ENCODE measurements around the gene TIMP3.

The TIMP3 gene

GRCh38 chr22:32888976-32889375 is 87.5 kb downstream of the TIMP3 start:
- TF ChIP-seq CTCF (IDR thresholded peaks at IDR 0.05; ENCODE audit: control insufficient read depth, extremely low read depth, insufficient read depth) = no peak
- no peak overlapping the region for H3K4me3 ChIP-seq (ENCODE audit: low read depth, low read length)
- DNase-seq (ENCODE audit: low read depth) = no peak

- TF ChIP-seq CTCF (IDR thresholded peaks at IDR 0.05; ENCODE audit: control insufficient read depth, extremely low read depth, insufficient read depth) = no peak
- no peak for DNase-seq (ENCODE audit: low read depth)
- no peak overlapping the region for H3K4me3 ChIP-seq (ENCODE audit: low read depth, low read length)
These were observed 95.4 kb downstream of the TIMP3 start for GRCh38 chr22:32896891-32897290.

- DNase-seq (ENCODE audit: low read depth) = no peak
- no peak for TF ChIP-seq CTCF (IDR thresholded peaks at IDR 0.05; ENCODE audit: control insufficient read depth, extremely low read depth, insufficient read depth)
These were observed 95.9 kb downstream of the TIMP3 start for GRCh38 chr22:32897400-32897799.

GRCh38 chr22:32900886-32901635 is 99.6 kb downstream of the TIMP3 start:
- no peak for TF ChIP-seq CTCF (IDR thresholded peaks at IDR 0.05; ENCODE audit: control insufficient read depth, extremely low read depth, insufficient read depth)
- no peak overlapping the region for H3K4me3 ChIP-seq (ENCODE audit: low read depth, low read length)
- DNase-seq (ENCODE audit: low read depth) = no peak

More at GRCh38 chr22:32897400-32897799, 95.9 kb downstream of the TIMP3 start:
- H3K4me3 ChIP-seq (ENCODE audit: low read depth, low read length) = no peak overlapping the region

- TF ChIP-seq CTCF (IDR thresholded peaks at IDR 0.05; ENCODE audit: control insufficient read depth, extremely low read depth, insufficient read depth) = no peak
- H3K4me3 ChIP-seq (ENCODE audit: low read depth, low read length) = no peak overlapping the region
- DNase-seq (ENCODE audit: low read depth) = no peak
These were observed 100.4 kb downstream of the TIMP3 start for GRCh38 chr22:32901925-32902324.

- DNase-seq (ENCODE audit: low read depth) = no peak
- no peak for TF ChIP-seq CTCF (IDR thresholded peaks at IDR 0.05; ENCODE audit: control insufficient read depth, extremely low read depth, insufficient read depth)
- H3K4me3 ChIP-seq (ENCODE audit: low read depth, low read length) = no peak overlapping the region
These were observed 102.0 kb downstream of the TIMP3 start for GRCh38 chr22:32903507-32903906.

GRCh38 chr22:32904044-32904443 is 102.5 kb downstream of the TIMP3 start:
- no peak overlapping the region for H3K4me3 ChIP-seq (ENCODE audit: low read depth, low read length)
- TF ChIP-seq CTCF (IDR thresholded peaks at IDR 0.05; ENCODE audit: control insufficient read depth, extremely low read depth, insufficient read depth) = no peak
- DNase-seq (ENCODE audit: low read depth) = peak; percentile 19

All from LNCaP clone FGC (cell line).